ENCODE measurements around the gene GBGT1. TPM values are rescaled to one million over a fixed set of nuclear protein-coding genes. Genes with fewer than 3 reads are reported as not detected.
A peak's percentile ranks its signal among the peaks of the same experiment; 100 is the strongest.

GBGT1 gene
- total and polyA plus RNA-seq, 2 experiments from 2014 or later = 3.7 to 22.4 TPM

DNA sequence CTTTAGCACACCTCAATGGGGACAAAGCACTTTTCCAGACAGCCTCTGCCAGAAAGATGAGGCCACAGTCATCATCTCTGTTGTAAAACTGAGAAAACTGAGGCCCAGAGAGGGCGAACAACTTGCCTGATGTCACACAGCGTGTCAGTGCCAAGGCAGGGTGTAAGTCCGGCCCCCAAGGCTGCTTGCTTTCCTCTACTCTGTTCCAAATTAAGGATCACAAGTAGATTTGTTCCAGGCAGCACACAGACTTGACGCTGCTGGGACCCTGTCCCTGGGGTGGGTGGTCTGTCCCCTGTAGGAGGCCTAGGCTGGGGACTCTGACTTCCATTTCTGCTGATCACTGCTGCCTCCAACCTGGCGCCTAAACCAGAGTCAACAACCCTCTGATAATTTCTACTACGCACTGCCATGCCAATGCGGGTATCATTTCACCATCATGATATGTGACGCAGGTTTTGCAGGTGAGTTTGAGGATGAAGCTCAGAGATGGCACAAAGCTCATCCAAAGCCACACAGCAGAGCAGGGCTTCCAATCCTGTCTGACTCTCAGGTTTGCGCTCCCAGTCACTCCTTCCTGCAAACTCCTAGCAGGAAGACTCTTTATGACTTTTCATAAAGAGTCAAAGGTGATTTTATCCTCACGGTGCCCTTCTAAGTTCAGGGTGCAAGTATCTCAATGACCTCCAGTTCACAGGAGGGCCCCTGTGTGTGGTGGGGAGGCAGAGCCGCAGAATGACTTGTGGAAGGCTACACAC, 29.1 kb downstream of the GBGT1 start (continued):
- TF ChIP-seq STAT1 (IDR thresholded peaks at IDR 0.05; ENCODE audit: unreplicated experiment) (no peak), JUNB (IDR thresholded peaks at IDR 0.05; ENCODE audit: unreplicated experiment) (no peak), POLR2AphosphoS5 (IDR thresholded peaks at IDR 0.05; ENCODE audit: low read depth) (no peak)
- TF ChIP-seq, protein P1, sequence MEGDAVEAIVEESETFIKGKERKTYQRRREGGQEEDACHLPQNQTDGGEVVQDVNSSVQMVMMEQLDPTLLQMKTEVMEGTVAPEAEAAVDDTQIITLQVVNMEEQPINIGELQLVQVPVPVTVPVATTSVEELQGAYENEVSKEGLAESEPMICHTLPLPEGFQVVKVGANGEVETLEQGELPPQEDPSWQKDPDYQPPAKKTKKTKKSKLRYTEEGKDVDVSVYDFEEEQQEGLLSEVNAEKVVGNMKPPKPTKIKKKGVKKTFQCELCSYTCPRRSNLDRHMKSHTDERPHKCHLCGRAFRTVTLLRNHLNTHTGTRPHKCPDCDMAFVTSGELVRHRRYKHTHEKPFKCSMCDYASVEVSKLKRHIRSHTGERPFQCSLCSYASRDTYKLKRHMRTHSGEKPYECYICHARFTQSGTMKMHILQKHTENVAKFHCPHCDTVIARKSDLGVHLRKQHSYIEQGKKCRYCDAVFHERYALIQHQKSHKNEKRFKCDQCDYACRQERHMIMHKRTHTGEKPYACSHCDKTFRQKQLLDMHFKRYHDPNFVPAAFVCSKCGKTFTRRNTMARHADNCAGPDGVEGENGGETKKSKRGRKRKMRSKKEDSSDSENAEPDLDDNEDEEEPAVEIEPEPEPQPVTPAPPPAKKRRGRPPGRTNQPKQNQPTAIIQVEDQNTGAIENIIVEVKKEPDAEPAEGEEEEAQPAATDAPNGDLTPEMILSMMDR (conservative IDR thresholded peaks at IDR 0.05; ENCODE audit: low read depth in 2 of 2) = no peak

DNA sequence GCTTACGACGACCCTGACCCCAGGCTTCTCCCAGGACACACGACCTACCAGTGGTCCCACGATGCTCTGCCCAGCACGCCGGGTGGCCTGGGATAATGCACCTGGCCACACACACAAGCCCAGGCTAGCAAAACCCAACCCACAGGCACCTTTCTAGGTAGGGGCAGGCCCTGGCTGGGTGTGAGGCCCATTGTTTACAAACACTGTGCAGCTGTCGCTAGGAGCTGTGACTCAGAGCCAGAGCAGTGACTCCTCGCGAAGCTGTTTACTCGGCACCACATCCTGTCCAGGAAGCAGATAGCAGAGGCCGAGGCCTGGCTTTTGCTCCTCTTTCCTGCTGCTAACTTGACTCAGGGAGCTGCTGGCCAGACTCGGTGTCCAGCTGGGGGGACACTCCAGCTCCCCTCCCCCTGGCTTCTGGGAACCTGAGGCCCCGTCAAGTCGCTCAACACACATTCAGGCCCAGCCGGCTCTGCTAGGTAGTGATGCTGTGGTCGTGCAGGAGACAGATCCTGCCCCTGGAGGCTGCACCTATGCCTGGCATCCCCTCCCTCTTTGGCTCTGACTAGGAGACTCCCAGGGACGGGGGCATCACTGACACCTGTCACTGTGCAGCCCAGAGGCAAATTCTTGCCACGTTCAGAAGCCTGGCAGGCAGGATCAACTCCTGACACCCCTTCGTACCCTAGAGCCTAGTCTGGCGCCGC, 29.9 kb downstream of the GBGT1 start:
- H3K36me3 ChIP-seq (ENCODE audit: insufficient read depth) = no peaks in the 10 kb centered on the region
- DNase-seq (ENCODE audit: low spot score) (peak; percentile 68), ATAC-seq (peak; percentile 51)
- no peaks in the 10 kb centered on the region for H3K9me3 Mint-ChIP-seq
- H2AFZ ChIP-seq = no peak overlapping the region
- no peak overlapping the region for H3K4me2 ChIP-seq
- H3K27me3 Mint-ChIP-seq (ENCODE audit: insufficient read depth, low read depth, poor library complexity) = peaks cover 13% of the 10 kb centered on the region
- no peak overlapping the region for H3K4me3 ChIP-seq
- H3K36me3 Mint-ChIP-seq (ENCODE audit: low read depth) = no peaks in the 10 kb centered on the region; the same call in 2 of the 3 replicates
- H3K79me2 ChIP-seq (replicated peaks; ENCODE audit: insufficient read depth) = no peaks in the 10 kb centered on the region
- H3K27ac ChIP-seq (ENCODE audit: low read depth) = no peak overlapping the region
- no peaks in the 10 kb centered on the region for H3K27me3 ChIP-seq (ENCODE audit: insufficient read depth)
- TF ChIP-seq POLR2AphosphoS5 (IDR thresholded peaks at IDR 0.05; ENCODE audit: low read depth) (no peak), ZNF331 (CRISPR knock-in tag; IDR thresholded peaks at IDR 0.05; ENCODE audit: low read depth) (no peak), NANOG (IDR thresholded peaks at IDR 0.05; ENCODE audit: borderline replicate concordance) (no peak), EZH2 (IDR thresholded peaks at IDR 0.05; ENCODE audit: low read depth, unreplicated experiment) (no peak), JUNB (IDR thresholded peaks at IDR 0.05; ENCODE audit: unreplicated experiment) (no peak), CREB1 (CRISPR knock-in tag; IDR thresholded peaks at IDR 0.05; ENCODE audit: low read depth) (no peak)
- TF ChIP-seq, protein P1 (conservative IDR thresholded peaks at IDR 0.05; ENCODE audit: low read depth in 2 of 2) = no peak
- TF ChIP-seq, protein P2, sequence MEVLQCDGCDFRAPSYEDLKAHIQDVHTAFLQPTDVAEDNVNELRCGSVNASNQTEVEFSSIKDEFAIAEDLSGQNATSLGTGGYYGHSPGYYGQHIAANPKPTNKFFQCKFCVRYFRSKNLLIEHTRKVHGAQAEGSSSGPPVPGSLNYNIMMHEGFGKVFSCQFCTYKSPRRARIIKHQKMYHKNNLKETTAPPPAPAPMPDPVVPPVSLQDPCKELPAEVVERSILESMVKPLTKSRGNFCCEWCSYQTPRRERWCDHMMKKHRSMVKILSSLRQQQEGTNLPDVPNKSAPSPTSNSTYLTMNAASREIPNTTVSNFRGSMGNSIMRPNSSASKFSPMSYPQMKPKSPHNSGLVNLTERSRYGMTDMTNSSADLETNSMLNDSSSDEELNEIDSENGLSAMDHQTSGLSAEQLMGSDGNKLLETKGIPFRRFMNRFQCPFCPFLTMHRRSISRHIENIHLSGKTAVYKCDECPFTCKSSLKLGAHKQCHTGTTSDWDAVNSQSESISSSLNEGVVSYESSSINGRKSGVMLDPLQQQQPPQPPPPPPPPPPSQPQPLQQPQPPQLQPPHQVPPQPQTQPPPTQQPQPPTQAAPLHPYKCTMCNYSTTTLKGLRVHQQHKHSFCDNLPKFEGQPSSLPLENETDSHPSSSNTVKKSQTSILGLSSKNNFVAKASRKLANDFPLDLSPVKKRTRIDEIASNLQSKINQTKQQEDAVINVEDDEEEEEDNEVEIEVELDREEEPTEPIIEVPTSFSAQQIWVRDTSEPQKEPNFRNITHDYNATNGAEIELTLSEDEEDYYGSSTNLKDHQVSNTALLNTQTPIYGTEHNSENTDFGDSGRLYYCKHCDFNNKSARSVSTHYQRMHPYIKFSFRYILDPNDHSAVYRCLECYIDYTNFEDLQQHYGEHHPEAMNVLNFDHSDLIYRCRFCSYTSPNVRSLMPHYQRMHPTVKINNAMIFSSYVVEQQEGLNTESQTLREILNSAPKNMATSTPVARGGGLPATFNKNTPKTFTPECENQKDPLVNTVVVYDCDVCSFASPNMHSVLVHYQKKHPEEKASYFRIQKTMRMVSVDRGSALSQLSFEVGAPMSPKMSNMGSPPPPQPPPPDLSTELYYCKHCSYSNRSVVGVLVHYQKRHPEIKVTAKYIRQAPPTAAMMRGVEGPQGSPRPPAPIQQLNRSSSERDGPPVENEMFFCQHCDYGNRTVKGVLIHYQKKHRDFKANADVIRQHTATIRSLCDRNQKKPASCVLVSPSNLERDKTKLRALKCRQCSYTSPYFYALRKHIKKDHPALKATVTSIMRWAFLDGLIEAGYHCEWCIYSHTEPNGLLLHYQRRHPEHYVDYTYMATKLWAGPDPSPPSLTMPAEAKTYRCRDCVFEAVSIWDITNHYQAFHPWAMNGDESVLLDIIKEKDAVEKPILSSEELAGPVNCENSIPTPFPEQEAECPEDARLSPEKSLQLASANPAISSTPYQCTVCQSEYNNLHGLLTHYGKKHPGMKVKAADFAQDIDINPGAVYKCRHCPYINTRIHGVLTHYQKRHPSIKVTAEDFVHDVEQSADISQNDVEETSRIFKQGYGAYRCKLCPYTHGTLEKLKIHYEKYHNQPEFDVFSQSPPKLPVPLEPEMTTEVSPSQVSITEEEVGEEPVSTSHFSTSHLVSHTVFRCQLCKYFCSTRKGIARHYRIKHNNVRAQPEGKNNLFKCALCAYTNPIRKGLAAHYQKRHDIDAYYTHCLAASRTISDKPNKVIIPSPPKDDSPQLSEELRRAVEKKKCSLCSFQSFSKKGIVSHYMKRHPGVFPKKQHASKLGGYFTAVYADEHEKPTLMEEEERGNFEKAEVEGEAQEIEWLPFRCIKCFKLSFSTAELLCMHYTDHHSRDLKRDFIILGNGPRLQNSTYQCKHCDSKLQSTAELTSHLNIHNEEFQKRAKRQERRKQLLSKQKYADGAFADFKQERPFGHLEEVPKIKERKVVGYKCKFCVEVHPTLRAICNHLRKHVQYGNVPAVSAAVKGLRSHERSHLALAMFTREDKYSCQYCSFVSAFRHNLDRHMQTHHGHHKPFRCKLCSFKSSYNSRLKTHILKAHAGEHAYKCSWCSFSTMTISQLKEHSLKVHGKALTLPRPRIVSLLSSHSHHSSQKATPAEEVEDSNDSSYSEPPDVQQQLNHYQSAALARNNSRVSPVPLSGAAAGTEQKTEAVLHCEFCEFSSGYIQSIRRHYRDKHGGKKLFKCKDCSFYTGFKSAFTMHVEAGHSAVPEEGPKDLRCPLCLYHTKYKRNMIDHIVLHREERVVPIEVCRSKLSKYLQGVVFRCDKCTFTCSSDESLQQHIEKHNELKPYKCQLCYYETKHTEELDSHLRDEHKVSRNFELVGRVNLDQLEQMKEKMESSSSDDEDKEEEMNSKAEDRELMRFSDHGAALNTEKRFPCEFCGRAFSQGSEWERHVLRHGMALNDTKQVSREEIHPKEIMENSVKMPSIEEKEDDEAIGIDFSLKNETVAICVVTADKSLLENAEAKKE (CRISPR knock-in tag; IDR thresholded peaks at IDR 0.05) = no peak
- TF ChIP-seq, protein P3, sequence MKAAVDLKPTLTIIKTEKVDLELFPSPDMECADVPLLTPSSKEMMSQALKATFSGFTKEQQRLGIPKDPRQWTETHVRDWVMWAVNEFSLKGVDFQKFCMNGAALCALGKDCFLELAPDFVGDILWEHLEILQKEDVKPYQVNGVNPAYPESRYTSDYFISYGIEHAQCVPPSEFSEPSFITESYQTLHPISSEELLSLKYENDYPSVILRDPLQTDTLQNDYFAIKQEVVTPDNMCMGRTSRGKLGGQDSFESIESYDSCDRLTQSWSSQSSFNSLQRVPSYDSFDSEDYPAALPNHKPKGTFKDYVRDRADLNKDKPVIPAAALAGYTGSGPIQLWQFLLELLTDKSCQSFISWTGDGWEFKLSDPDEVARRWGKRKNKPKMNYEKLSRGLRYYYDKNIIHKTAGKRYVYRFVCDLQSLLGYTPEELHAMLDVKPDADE (IDR thresholded peaks at IDR 0.05) = no peak
- H3K4me3 Mint-ChIP-seq = no peak overlapping the region
- peaks cover 10% of the 10 kb centered on the region; the same call in 1 of the 2 replicates for H4K20me1 ChIP-seq (replicated peaks; ENCODE audit: insufficient read depth)
- H3K4me1 Mint-ChIP-seq = peaks cover 14% of the 10 kb centered on the region
- no peaks in the 10 kb centered on the region for H3K9me2 ChIP-seq (ENCODE audit: insufficient read depth)
- H3K4me1 ChIP-seq (ENCODE audit: insufficient read depth) = no peaks in the 10 kb centered on the region
- H3F3A ChIP-seq (replicated peaks; ENCODE audit: low read depth) = no peaks in the 10 kb centered on the region
- peak overlapping the region; percentile 91 for H3K27ac Mint-ChIP-seq

All from GM23338 (cell line).